Esophagus (tissue), 2 donors: ENCODE data around the gene H6PD. TPM values are rescaled to one million over a fixed set of nuclear protein-coding genes. Genes with fewer than 3 reads are reported as not detected.

Source experiments
- H3K27ac ChIP-seq, 2 donors: one replicate each; pipeline ENCODE4 v1.5.1; 2013; ENCODE audit warnings: low read depth in 2 of 2, mild to moderate bottlenecking in 2 of 2, inconsistent platforms in 1 of 2, low read length in 1 of 2, moderate library complexity in 1 of 2
- H3K27me3 ChIP-seq, 2 donors: one replicate each; pipeline ENCODE4 v1.6.1; 2013; ENCODE audit warnings: low read length in 2 of 2, control low read depth in 1 of 2, mild to moderate bottlenecking in 1 of 2; ENCODE audit not compliant: insufficient read depth in 2 of 2, control insufficient read depth in 1 of 2
- H3K36me3 ChIP-seq, 2 donors: one replicate each; pipeline ENCODE4 v1.6.1; 2013; ENCODE audit warnings: low read length in 1 of 2; ENCODE audit not compliant: control insufficient read depth in 2 of 2, insufficient read depth in 2 of 2
- H3K4me1 ChIP-seq, 2 donors: one replicate each; pipeline ENCODE4 v1.6.1; 2013; ENCODE audit warnings: low read length in 1 of 2; ENCODE audit not compliant: control insufficient read depth in 2 of 2, insufficient read depth in 2 of 2
- H3K4me3 ChIP-seq, 2 donors: one replicate each; pipeline ENCODE4 v1.5.1; 2013; ENCODE audit warnings: low read length in 2 of 2, mild to moderate bottlenecking in 2 of 2, low read depth in 1 of 2, moderate library complexity in 1 of 2
- H3K9me3 ChIP-seq, 2 donors: one replicate each; pipeline ENCODE4 v1.6.1; 2013; ENCODE audit warnings: mild to moderate bottlenecking in 2 of 2, low read depth in 1 of 2, low read length in 1 of 2, moderate library complexity in 1 of 2; ENCODE audit not compliant: control insufficient read depth in 2 of 2, insufficient read depth in 1 of 2
- WGBS, 2 donors: extraction: QIAGEN DNeasy Blood & Tissue Kit; methylation state at CpG; one replicate each; pipeline ENCODE4 v1.1.7; 2013; 5-methylcytosine and 5-hydroxymethylcytosine counted together
- polyA plus RNA-seq, 2 donors: library from polyadenylated mRNA; stranded (reverse); fragments of 200-250 nt; gene quantifications; one replicate each; pipeline ENCODE4 v1.2.3, GENCODE V29; 2013
- donor health status: healthy with polysubstance abuse.
- donor health status: Bipolar disorder and iron deficiency.

Gene H6PD
- polyA plus RNA-seq, 2 donors = 7.1 to 8.9 TPM

- 47 to 58% methylated on average over 5 of the region's 5 CpGs for WGBS, 2 donors
- Histone ChIP-seq H3K36me3 (no peaks in the 10 kb centered on the region), H3K4me3 (no peak overlapping the region), H3K9me3 (no peaks in the 10 kb centered on the region), H3K27me3 (no peaks in the 10 kb centered on the region), H3K4me1 (no peaks in the 10 kb centered on the region), H3K27ac (no peak overlapping the region)
Measured at GRCh38 chr1:9225411-9225785, 9.2 kb upstream of the H6PD start.

GRCh38 chr1:9228609-9229008 lies 6.0 kb upstream of the H6PD start:
- no peak overlapping the region for H3K4me3 ChIP-seq
- WGBS, 2 donors = 57 to 71% methylated on average over 4 of the region's 4 CpGs
- no peak overlapping the region for H3K27ac ChIP-seq
- H3K4me1 ChIP-seq = no peaks in the 10 kb centered on the region
- H3K9me3 ChIP-seq = no peaks in the 10 kb centered on the region
- H3K36me3 ChIP-seq = no peaks in the 10 kb centered on the region
- no peaks in the 10 kb centered on the region for H3K27me3 ChIP-seq

- H3K4me1 ChIP-seq = no peaks in the 10 kb centered on the region
- no peak overlapping the region for H3K27ac ChIP-seq
- H3K36me3 ChIP-seq = no peaks in the 10 kb centered on the region
- no peaks in the 10 kb centered on the region for H3K27me3 ChIP-seq
- no peak overlapping the region for H3K4me3 ChIP-seq
- WGBS, 2 donors = 91% methylated on average over 6 of the region's 6 CpGs
- no peaks in the 10 kb centered on the region for H3K9me3 ChIP-seq
Measured at GRCh38 chr1:9229549-9229948, 5.0 kb upstream of the H6PD start.

- Histone ChIP-seq H3K27me3 (no peaks in the 10 kb centered on the region), H3K4me1 (peaks cover 2 to 4% of the 10 kb centered on the region in 2 donors), H3K27ac (no peak overlapping the region), H3K9me3 (no peaks in the 10 kb centered on the region), H3K36me3 (no peaks in the 10 kb centered on the region), H3K4me3 (no peak overlapping the region)
- WGBS, 2 donors = 83 to 88% methylated on average over 7 of the region's 7 CpGs
Measured at GRCh38 chr1:9230869-9231533, 3.6 kb upstream of the H6PD start.

GRCh38 chr1:9231648-9232332 lies 2.8 kb upstream of the H6PD start:
- H3K9me3 ChIP-seq = no peaks in the 10 kb centered on the region
- WGBS, 2 donors = 51 to 63% methylated on average over 13 of the region's 13 CpGs
- H3K36me3 ChIP-seq = no peaks in the 10 kb centered on the region
- H3K27me3 ChIP-seq = no peaks in the 10 kb centered on the region
- H3K27ac ChIP-seq = peak overlapping the region in 1 of 2 donors; percentile 75
- H3K4me3 ChIP-seq = no peak overlapping the region
- peaks cover 2 to 6% of the 10 kb centered on the region in 2 donors for H3K4me1 ChIP-seq

- Histone ChIP-seq H3K4me1 (peaks cover 2 to 8% of the 10 kb centered on the region in 2 donors), H3K27me3 (no peaks in the 10 kb centered on the region), H3K36me3 (no peaks in the 10 kb centered on the region), H3K9me3 (no peaks in the 10 kb centered on the region), H3K27ac (peak overlapping the region; percentile 71 to 98), H3K4me3 (no peak overlapping the region)
- 61 to 66% methylated on average over 20 of the region's 20 CpGs for WGBS, 2 donors
Measured at GRCh38 chr1:9233241-9233941, 1.2 kb upstream of the H6PD start.

- Histone ChIP-seq H3K4me1 (peaks cover 2 to 8% of the 10 kb centered on the region in 2 donors), H3K4me3 (peak overlapping the region; percentile 62 to 92)
- 31 to 46% methylated on average over 3 of the region's 3 CpGs for WGBS, 2 donors
Measured at GRCh38 chr1:9233942-9234222, 692 bp upstream of the H6PD start.

GRCh38 chr1:9235096-9235459 lies 504 bp downstream of the H6PD start:
- H3K27ac ChIP-seq = peak overlapping the region; percentile 98
- no peaks in the 10 kb centered on the region for H3K27me3 ChIP-seq
- H3K9me3 ChIP-seq = no peaks in the 10 kb centered on the region
- peak overlapping the region; percentile 62 to 92 for H3K4me3 ChIP-seq
- H3K36me3 ChIP-seq = no peaks in the 10 kb centered on the region
- H3K4me1 ChIP-seq = peaks cover 2 to 8% of the 10 kb centered on the region in 2 donors
- 1 to 2% methylated on average over 13 to 28 of the region's 28 CpGs for whole genome bisulfite sequencing, 2 donors

More at GRCh38 chr1:9233942-9234222, 692 bp upstream of the H6PD start:
- Histone ChIP-seq H3K27me3 (no peaks in the 10 kb centered on the region), H3K9me3 (no peaks in the 10 kb centered on the region), H3K36me3 (no peaks in the 10 kb centered on the region), H3K27ac (peak overlapping the region; percentile 94 to 98)

GRCh38 chr1:9235560-9235959 lies 986 bp downstream of the H6PD start:
- Histone ChIP-seq H3K9me3 (no peaks in the 10 kb centered on the region), H3K27ac (peak overlapping the region; percentile 98), H3K4me3 (peak overlapping the region in 1 of 2 donors; percentile 92), H3K27me3 (no peaks in the 10 kb centered on the region), H3K4me1 (peaks cover 2 to 8% of the 10 kb centered on the region in 2 donors), H3K36me3 (no peaks in the 10 kb centered on the region)
- 70 to 77% methylated on average over 10 of the region's 10 CpGs for WGBS, 2 donors
